Stomach smooth muscle (tissue), 2 donors: ENCODE measurements around the gene TFAP2C.
"Not testable (repeated sequence)": the region's sequence is repeated elsewhere in the genome, so short reads cannot be mapped to it uniquely, and the experiment has no call there.

Experiments used
- H3K27ac ChIP-seq: one replicate; pipeline ENCODE4 v1.7.0; 2013; ENCODE audit warnings: mild to moderate bottlenecking, low read length, inconsistent platforms
- H3K27me3 ChIP-seq, 2 donors: one replicate each; pipeline ENCODE4 v1.7.0; 2013; ENCODE audit warnings: low read length in 2 of 2; ENCODE audit not compliant: insufficient read depth in 2 of 2, control insufficient read depth in 1 of 2
- H3K36me3 ChIP-seq, 2 donors: one replicate each; pipeline ENCODE4 v1.7.0; 2013; ENCODE audit warnings: low read length in 2 of 2; ENCODE audit not compliant: control insufficient read depth in 2 of 2, insufficient read depth in 2 of 2
- H3K4me1 ChIP-seq: one replicate; pipeline ENCODE4 v1.7.0; 2013; ENCODE audit warnings: low read length; ENCODE audit not compliant: control insufficient read depth, insufficient read depth
- H3K4me3 ChIP-seq, 2 donors: one replicate each; pipeline ENCODE4 v1.7.0; 2013; ENCODE audit warnings: low read length in 2 of 2
- H3K9ac ChIP-seq, 2 donors: one replicate each; pipeline ENCODE4 v1.7.0; 2013; ENCODE audit warnings: low read length in 2 of 2, mild to moderate bottlenecking in 1 of 2
- H3K9me3 ChIP-seq, 2 donors: one replicate each; pipeline ENCODE4 v1.7.0; 2013; ENCODE audit warnings: low read length in 2 of 2; ENCODE audit not compliant: control insufficient read depth in 2 of 2
- donor health status: healthy.
- donor health status: Pancreatic carcinoma.

The TFAP2C gene

GRCh38 chr20:56653211-56653610, 24.1 kb downstream of the TFAP2C start:
- H3K4me3 ChIP-seq: no peak overlapping the region
- H3K9ac ChIP-seq: no peak overlapping the region
- no peaks in the 10 kb centered on the region for H3K36me3 ChIP-seq
- no peak overlapping the region for H3K27ac ChIP-seq
- no peaks in the 10 kb centered on the region for H3K4me1 ChIP-seq
- peaks cover 0 to 3% of the 10 kb centered on the region in 2 donors for H3K27me3 ChIP-seq
- H3K9me3 ChIP-seq: no peaks in the 10 kb centered on the region

- H3K4me1 ChIP-seq: no peaks in the 10 kb centered on the region
- H3K27me3 ChIP-seq: peaks cover 0 to 3% of the 10 kb centered on the region in 2 donors
- no peaks in the 10 kb centered on the region for H3K36me3 ChIP-seq
- no peaks in the 10 kb centered on the region for H3K9me3 ChIP-seq
- H3K4me3 ChIP-seq: no peak overlapping the region
- H3K27ac ChIP-seq: no peak overlapping the region
- no peak overlapping the region for H3K9ac ChIP-seq
Measured at GRCh38 chr20:56656632-56657031, 27.5 kb downstream of the TFAP2C start.

- Histone ChIP-seq H3K9me3 (no peaks in the 10 kb centered on the region), H3K27me3 (peaks cover 0 to 3% of the 10 kb centered on the region in 2 donors)
Measured at GRCh38 chr20:56657879-56658278, 28.8 kb downstream of the TFAP2C start.

GRCh38 chr20:56658341-56658947, 29.3 kb downstream of the TFAP2C start:
- H3K4me3 ChIP-seq, H3K27ac ChIP-seq, H3K4me1 ChIP-seq: not testable (repeated sequence)

More at GRCh38 chr20:56657879-56658278, 28.8 kb downstream of the TFAP2C start:
- Histone ChIP-seq H3K36me3 (no peaks in the 10 kb centered on the region), H3K27ac (no peak overlapping the region), H3K4me3 (no peak overlapping the region), H3K9ac (no peak overlapping the region), H3K4me1 (no peaks in the 10 kb centered on the region)

GRCh38 chr20:56663660-56664059, 34.6 kb downstream of the TFAP2C start:
- Histone ChIP-seq H3K4me3 (no peak overlapping the region), H3K27ac (no peak overlapping the region), H3K9me3 (no peaks in the 10 kb centered on the region), H3K4me1 (no peaks in the 10 kb centered on the region), H3K27me3 (no peaks in the 10 kb centered on the region), H3K9ac (no peak overlapping the region), H3K36me3 (no peaks in the 10 kb centered on the region)

More at GRCh38 chr20:56658341-56658947, 29.3 kb downstream of the TFAP2C start:
- not testable (repeated sequence) for H3K27me3 ChIP-seq, H3K9me3 ChIP-seq, H3K9ac ChIP-seq, H3K36me3 ChIP-seq

GRCh38 chr20:56664796-56665195, 35.7 kb downstream of the TFAP2C start:
- Histone ChIP-seq H3K4me1 (no peaks in the 10 kb centered on the region), H3K9me3 (no peaks in the 10 kb centered on the region), H3K27ac (no peak overlapping the region), H3K27me3 (no peaks in the 10 kb centered on the region), H3K36me3 (no peaks in the 10 kb centered on the region), H3K4me3 (no peak overlapping the region), H3K9ac (no peak overlapping the region)

- H3K9ac ChIP-seq: no peak overlapping the region
- no peaks in the 10 kb centered on the region for H3K9me3 ChIP-seq
- no peak overlapping the region for H3K27ac ChIP-seq
- no peaks in the 10 kb centered on the region for H3K27me3 ChIP-seq
- no peak overlapping the region for H3K4me3 ChIP-seq
- no peaks in the 10 kb centered on the region for H3K36me3 ChIP-seq
- H3K4me1 ChIP-seq: no peaks in the 10 kb centered on the region
Measured at GRCh38 chr20:56665806-56666205, 36.7 kb downstream of the TFAP2C start.

- no peak overlapping the region for H3K27ac ChIP-seq
- peaks cover 0 to 4% of the 10 kb centered on the region in 2 donors for H3K9me3 ChIP-seq
- H3K9ac ChIP-seq: no peak overlapping the region
- no peak overlapping the region for H3K4me3 ChIP-seq
- H3K27me3 ChIP-seq: no peaks in the 10 kb centered on the region
- no peaks in the 10 kb centered on the region for H3K4me1 ChIP-seq
- no peaks in the 10 kb centered on the region for H3K36me3 ChIP-seq
Measured at GRCh38 chr20:56673450-56673849, 44.3 kb downstream of the TFAP2C start.

GRCh38 chr20:56676001-56676400, 46.9 kb downstream of the TFAP2C start:
- Histone ChIP-seq H3K9ac (no peak overlapping the region), H3K27ac (no peak overlapping the region), H3K4me3 (no peak overlapping the region), H3K27me3 (no peaks in the 10 kb centered on the region), H3K9me3 (peaks cover 0 to 4% of the 10 kb centered on the region in 2 donors), H3K4me1 (no peaks in the 10 kb centered on the region), H3K36me3 (no peaks in the 10 kb centered on the region)

GRCh38 chr20:56676679-56677078, 47.6 kb downstream of the TFAP2C start:
- H3K4me1 ChIP-seq: no peaks in the 10 kb centered on the region
- no peaks in the 10 kb centered on the region for H3K36me3 ChIP-seq
- H3K4me3 ChIP-seq: no peak overlapping the region
- peaks cover 0 to 4% of the 10 kb centered on the region in 2 donors for H3K9me3 ChIP-seq
- H3K9ac ChIP-seq: no peak overlapping the region
- H3K27me3 ChIP-seq: no peaks in the 10 kb centered on the region
- no peak overlapping the region for H3K27ac ChIP-seq

GRCh38 chr20:56683077-56683865, 54.2 kb downstream of the TFAP2C start:
- H3K9ac ChIP-seq: no peak overlapping the region
- H3K4me3 ChIP-seq: no peak overlapping the region
- H3K4me1 ChIP-seq: no peaks in the 10 kb centered on the region
- peaks cover 0 to 2% of the 10 kb centered on the region in 2 donors for H3K27me3 ChIP-seq
- H3K9me3 ChIP-seq: no peaks in the 10 kb centered on the region
- no peaks in the 10 kb centered on the region for H3K36me3 ChIP-seq
- H3K27ac ChIP-seq: no peak overlapping the region
